Vagina (tissue), 2 donors: ENCODE data around the gene VCAM1.

Experiments
- CTCF ChIP-seq, 3 experiments: fragments of 450-650 bp in 2 of 3; fragments of 200-600 bp in 1 of 3; sonication (generic) in 1 of 3; IDR thresholded peaks; one replicate each; pipeline ENCODE4 v1.5.1; 2017 to 2019; ENCODE audit warnings: antibody characterized with exemption in 3 of 3, mild to moderate bottlenecking in 2 of 3, moderate library complexity in 2 of 3
- POLR2AphosphoS5 ChIP-seq, 2 donors: sonication (generic); formaldehyde crosslinking; IDR thresholded peaks; one replicate each; pipeline ENCODE4 v1.9.0; 2017; ENCODE audit warnings: antibody characterized with exemption in 2 of 2, mild to moderate bottlenecking in 2 of 2, low read depth in 1 of 2; ENCODE audit not compliant: insufficient read depth in 1 of 2

GRCh38 chr1:100734676-100735075, 15.1 kb downstream of the VCAM1 start:
- TF ChIP-seq CTCF (IDR thresholded peaks at IDR 0.05), result no peak
- peak in 1 of 2 donors; percentile 15 for TF ChIP-seq POLR2AphosphoS5 (IDR thresholded peaks at IDR 0.05; ENCODE audit: insufficient read depth in 1 of 2, low read depth in 1 of 2)
